HCT116 (cell line): ENCODE data around the gene GPR39. TPM values are rescaled to one million over a fixed set of nuclear protein-coding genes. Genes with fewer than 3 reads are reported as not detected.

Source experiments
- ATAC-seq: fragments of 200-7000 bp; cut with Tn5 transposase; 2 replicates; pipeline ENCODE4 v1.9.1; 2020; ENCODE audit warnings: mild to moderate bottlenecking, moderate library complexity
- BruUV-seq: library from RNA; stranded (reverse); fragments of 400-500 nt; replicated peaks from 2 replicates; lab custom pipeline; 2021; lab: Mats Ljungman, UMichigan
- CTCF ChIA-PET: fragments of 300-600 bp; sonication (Branson Sonifier 250); formaldehyde crosslinking; loops from one replicate; lab custom pipeline; 2021; ENCODE audit warnings: antibody characterized with exemption; lab: Charles Lee
- POLR2A ChIA-PET: fragments of 300-600, 350-600 bp; sonication (Branson Sonifier 250); formaldehyde crosslinking; loops from one replicate; lab custom pipeline; 2021; ENCODE audit warnings: antibody characterized with exemption; lab: Charles Lee
- RAD21 ChIA-PET, 2 experiments: fragments of 300-600 bp; sonication (Branson Sonifier 250); formaldehyde crosslinking; loops; one replicate each; lab custom pipeline; 2023; ENCODE audit warnings: low total read pairs in 2 of 2; ENCODE audit not compliant: uncharacterized antibody in 2 of 2, unreplicated experiment in 2 of 2, low non-redundant PET in 1 of 2; lab: Charles Lee
- DNase-seq: peaks from one replicate; pipeline ENCODE4 v3.0.0-alpha.2; 2010; ENCODE audit warnings: low read depth, low spot score
- H2AFZ ChIP-seq: fragments of 200-600 bp; shearing (Covaris generic), sonication (generic); 2 replicates; pipeline ENCODE4 v1.6.1; 2017; ENCODE audit warnings: low read depth, mixed run types, mixed read lengths, antibody characterized with exemption, low read length; ENCODE audit not compliant: poor library complexity, severe bottlenecking
- H3K27ac ChIP-seq: 2 replicates; pipeline ENCODE4 v1.5.1; 2012; ENCODE audit warnings: low read depth, low read length
- H3K27me3 ChIP-seq: fragments of 200-600 bp; sonication (generic); 2 replicates; pipeline ENCODE4 v1.6.1; 2016; ENCODE audit warnings: mixed run types, low read length, mixed read lengths; ENCODE audit not compliant: insufficient read depth
- H3K36me3 ChIP-seq, 2 experiments: fragments of 200-500 bp in 1 of 2; fragments of 200-600 bp in 1 of 2; sonication (Bioruptor generic) in 1 of 2; sonication (generic) in 1 of 2; 2 replicates each; pipeline versions ENCODE4 v1.5.1 to v1.6.1; 2014 to 2016; ENCODE audit warnings: low read length in 2 of 2, inconsistent platforms in 1 of 2, mixed read lengths in 1 of 2, mixed run types in 1 of 2; ENCODE audit not compliant: insufficient read depth in 2 of 2, control insufficient read depth in 1 of 2
- H3K4me1 ChIP-seq, 2 experiments: fragments of 200-600 bp in 1 of 2; sonication (generic) in 1 of 2; 2 replicates each; pipeline versions ENCODE4 v1.5.1 to v1.6.1; 2012 to 2017; ENCODE audit warnings: low read length in 2 of 2, inconsistent platforms in 1 of 2, mild to moderate bottlenecking in 1 of 2, mixed read lengths in 1 of 2, mixed run types in 1 of 2, moderate library complexity in 1 of 2; ENCODE audit not compliant: insufficient read depth in 2 of 2, control insufficient read depth in 1 of 2
- H3K4me2 ChIP-seq: fragments of 200-600 bp; sonication (generic); 2 replicates; pipeline ENCODE4 v1.6.1; 2017; ENCODE audit warnings: mixed run types, low read length, mixed read lengths
- H3K4me3 ChIP-seq, 2 experiments: fragments of 200-600 bp in 1 of 2; sonication (generic) in 1 of 2; replicated peaks in 1 of 2; 2 replicates each; pipeline ENCODE4 v1.5.1; 2011 to 2016; ENCODE audit warnings: low read length in 2 of 2, control low read depth in 1 of 2, low read depth in 1 of 2, mild to moderate bottlenecking in 1 of 2, mixed read lengths in 1 of 2, mixed run types in 1 of 2
- H3K79me2 ChIP-seq: fragments of 200-600 bp; sonication (generic); 2 replicates; pipeline ENCODE4 v1.6.1; 2017; ENCODE audit warnings: mild to moderate bottlenecking, mixed run types, low read length, moderate library complexity, mixed read lengths; ENCODE audit not compliant: insufficient read depth
- H3K9ac ChIP-seq: fragments of 200-600 bp; sonication (generic); 2 replicates; pipeline ENCODE4 v1.6.1; 2016; ENCODE audit warnings: low read length, mixed read lengths
- H3K9me2 ChIP-seq: fragments of 200-600 bp; sonication (generic), shearing (Covaris generic); 2 replicates; pipeline ENCODE4 v1.6.1; 2017; ENCODE audit warnings: mixed run types, mild to moderate bottlenecking, moderate library complexity; ENCODE audit not compliant: insufficient read depth
- H3K9me3 ChIP-seq, 2 experiments: fragments of 200-500 bp in 1 of 2; fragments of 200-600 bp in 1 of 2; sonication (Bioruptor generic) in 1 of 2; sonication (generic) in 1 of 2; 2 replicates each; pipeline ENCODE4 v1.6.1; 2014 to 2017; ENCODE audit warnings: low read length in 2 of 2, mixed read lengths in 2 of 2, inconsistent platforms in 1 of 2, low read depth in 1 of 2, mild to moderate bottlenecking in 1 of 2, mixed run types in 1 of 2, moderate library complexity in 1 of 2; ENCODE audit not compliant: control insufficient read depth in 1 of 2, insufficient read depth in 1 of 2
- H4K20me1 ChIP-seq: fragments of 200-600 bp; sonication (generic), shearing (Covaris generic); 2 replicates; pipeline ENCODE4 v1.6.1; 2017; ENCODE audit warnings: mixed run types, mild to moderate bottlenecking, moderate library complexity; ENCODE audit not compliant: insufficient read depth
- CBX3 ChIP-seq: IDR thresholded peaks from 2 replicates; pipeline ENCODE4 v1.6.1; 2012; ENCODE audit warnings: low read depth
- CEBPB ChIP-seq: IDR thresholded peaks from 2 replicates; pipeline ENCODE4 v1.6.1; 2012; ENCODE audit warnings: low read depth
- CTCF ChIP-seq, 3 experiments: fragments of 200-600 bp in 1 of 3; sonication (generic) in 1 of 3; IDR thresholded peaks in 2 of 3; conservative IDR thresholded peaks in 1 of 3; 2 replicates each; pipeline ENCODE4 v1.5.1; 2012 to 2017; ENCODE audit warnings: low read depth in 2 of 3, low read length in 2 of 3, antibody characterized with exemption in 1 of 3, borderline replicate concordance in 1 of 3, control low read depth in 1 of 3, mild to moderate bottlenecking in 1 of 3, mixed read lengths in 1 of 3, mixed run types in 1 of 3, moderate library complexity in 1 of 3; ENCODE audit not compliant: insufficient read depth in 1 of 3
- EGR1 ChIP-seq: IDR thresholded peaks from 2 replicates; pipeline ENCODE4 v1.6.1; 2012; ENCODE audit warnings: low read depth
- ELF1 ChIP-seq: IDR thresholded peaks from 2 replicates; pipeline ENCODE4 v1.6.1; 2012; ENCODE audit warnings: low read depth, borderline replicate concordance
- EZH2 ChIP-seq: fragments of 200-600 bp; sonication (generic); IDR thresholded peaks from 2 replicates; pipeline ENCODE4 v1.6.1; 2017; ENCODE audit warnings: antibody characterized with exemption, mixed run types
- FOSL1 ChIP-seq: IDR thresholded peaks from 2 replicates; pipeline ENCODE4 v1.6.1; 2012; ENCODE audit warnings: low read depth
- JUND ChIP-seq: IDR thresholded peaks from 2 replicates; pipeline ENCODE4 v1.6.1; 2012
- MAX ChIP-seq: IDR thresholded peaks from 2 replicates; pipeline ENCODE4 v1.6.1; 2012
- POLR2A ChIP-seq: IDR thresholded peaks from 2 replicates; pipeline ENCODE4 v1.7.0; 2011; ENCODE audit warnings: borderline replicate concordance; ENCODE audit not compliant: insufficient read depth, insufficient read length; ENCODE audit errors: extremely low read depth
- POLR2AphosphoS5 ChIP-seq: IDR thresholded peaks from 2 replicates; pipeline ENCODE4 v1.6.1; 2011; ENCODE audit warnings: mild to moderate bottlenecking, low read depth, low read length, moderate library complexity
- RAD21 ChIP-seq: IDR thresholded peaks from 2 replicates; pipeline ENCODE4 v1.6.1; 2012; ENCODE audit warnings: low read depth, mild to moderate bottlenecking
- SIN3A ChIP-seq: IDR thresholded peaks from 2 replicates; pipeline ENCODE4 v1.6.1; 2012; ENCODE audit warnings: low read depth
- SP1 ChIP-seq: IDR thresholded peaks from 2 replicates; pipeline ENCODE4 v1.6.1; 2012; ENCODE audit warnings: low read depth
- SRF ChIP-seq: IDR thresholded peaks from 2 replicates; pipeline ENCODE4 v1.6.1; 2012; ENCODE audit warnings: low read depth
- TCF7L2 ChIP-seq: IDR thresholded peaks from 2 replicates; pipeline ENCODE4 v1.7.0; 2011; ENCODE audit warnings: borderline replicate concordance, inconsistent platforms; ENCODE audit not compliant: insufficient read depth, insufficient read length; ENCODE audit errors: extremely low read depth
- YY1 ChIP-seq: IDR thresholded peaks from 2 replicates; pipeline ENCODE4 v1.6.1; 2011; ENCODE audit warnings: low read length, low read depth, moderate library complexity, mild to moderate bottlenecking; ENCODE audit not compliant: insufficient replicate concordance; ENCODE audit errors: extremely low read depth
- ZBTB33 ChIP-seq: IDR thresholded peaks from 2 replicates; pipeline ENCODE4 v1.6.1; 2011; ENCODE audit warnings: mild to moderate bottlenecking, low read length, moderate library complexity; ENCODE audit not compliant: insufficient replicate concordance; ENCODE audit errors: extremely low read depth
- ZFX ChIP-seq: fragments of 450-650 bp; IDR thresholded peaks from 2 replicates; pipeline ENCODE4 v1.6.1; 2017
- ZNF274 ChIP-seq: fragments of 200-500 bp; sonication (Bioruptor generic); IDR thresholded peaks from 2 replicates; pipeline ENCODE4 v1.6.1; 2014; ENCODE audit warnings: mild to moderate bottlenecking, low read depth, low read length, inconsistent platforms
- intact Hi-C: fragments of 100-400 bp; cut with micrococcal nuclease; formaldehyde crosslinking; loops from 2 replicates; pipeline ENCODE4 v1.10.0; 2022
- total RNA-seq: library from RNA; stranded (reverse); gene quantifications from one replicate; pipeline ENCODE4 v1.2.1, GENCODE V29; 2021; ENCODE audit not compliant: unreplicated experiment

The GPR39 gene
- total RNA-seq, 1 experiment from 2014 or later = 5.1 TPM

DNA sequence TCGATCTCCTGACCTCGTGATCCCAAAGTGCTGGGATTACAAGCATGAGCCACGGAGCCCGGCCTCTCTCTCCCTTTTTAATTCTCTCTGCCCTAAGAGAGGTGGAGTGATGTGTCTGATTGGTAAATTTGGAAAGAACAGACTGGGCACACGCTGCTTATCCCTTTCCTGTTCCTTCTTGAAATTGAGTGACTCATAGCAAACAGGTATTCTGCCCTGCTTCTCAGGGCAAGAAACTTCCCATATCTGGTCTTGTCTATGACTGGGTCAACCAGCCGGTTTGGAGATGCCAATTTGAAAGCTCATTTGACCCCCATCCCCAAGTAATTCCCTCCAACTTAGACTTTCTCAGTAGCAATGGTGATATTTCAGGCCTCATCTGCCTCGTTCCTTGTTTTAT is 238.4 kb downstream of the GPR39 start:
- BruUV-seq = no TSS peak
- POLR2A ChIA-PET = no interaction called here
- no peaks in the 10 kb centered on the region for H3K9me3 ChIP-seq
- RAD21 ChIA-PET = no interaction called here
- peaks cover 19% of the 10 kb centered on the region; the same call in 1 of the 2 replicates for H3K27me3 ChIP-seq
- H2AFZ ChIP-seq = no peak overlapping the region
- H3K4me2 ChIP-seq = no peak overlapping the region
- no peak overlapping the region for H3K4me3 ChIP-seq
- ATAC-seq = no peak
- CTCF ChIA-PET = no interaction called here
- H3K36me3 ChIP-seq = no peaks in the 10 kb centered on the region
- intact Hi-C loops = loop anchor here (5.0 kb wide), 1 partner anchor 388 kb away; no protein-coding TSS in a partner anchor
- no peak overlapping the region for H3K27ac ChIP-seq
- no peak for TF ChIP-seq JUND
- no peak for TF ChIP-seq EGR1
- no peak for TF ChIP-seq ZNF274
- TF ChIP-seq SIN3A = no peak
- no peak for TF ChIP-seq CBX3
- TF ChIP-seq SRF = no peak
- no peak for TF ChIP-seq RAD21
- no peak for TF ChIP-seq ELF1
- TF ChIP-seq SP1 = no peak
- TF ChIP-seq CEBPB = no peak
- no peak for TF ChIP-seq YY1
- no peak for TF ChIP-seq FOSL1
- TF ChIP-seq EZH2 = no peak
- no peak for TF ChIP-seq POLR2A
- no peak for TF ChIP-seq ZBTB33
- no peak for TF ChIP-seq CTCF (IDR thresholded peaks at IDR 0.05 in 2 of 3, conservative IDR thresholded peaks at IDR 0.05 in 1 of 3; ENCODE audit: borderline replicate concordance in 1 of 3, insufficient read depth in 1 of 3, low read depth in 2 of 3, low read length in 2 of 3)
- TF ChIP-seq POLR2AphosphoS5 = no peak
- TF ChIP-seq TCF7L2 = no peak
- no peak for TF ChIP-seq MAX
- no peak for TF ChIP-seq ZFX
- no peaks in the 10 kb centered on the region for H3K9me2 ChIP-seq
- no peak for DNase-seq
- no peaks in the 10 kb centered on the region for H3K4me1 ChIP-seq
- H4K20me1 ChIP-seq = no peaks in the 10 kb centered on the region
- H3K9ac ChIP-seq = no peak overlapping the region
- no peaks in the 10 kb centered on the region for H3K79me2 ChIP-seq
